Lower leg skin (tissue), 4 donors: ENCODE data around the gene CEP295NL. TPM values are rescaled to one million over a fixed set of nuclear protein-coding genes. Genes with fewer than 3 reads are reported as not detected.

ENCODE experiments used
- DNase-seq, 2 donors: peaks; one replicate each; pipeline ENCODE4 v3.0.0-alpha.2; 2019; ENCODE audit warnings: low spot score in 2 of 2
- H3K4me3 ChIP-seq: fragments of 200-600 bp; sonication (generic); 2 replicates; pipeline ENCODE4 v1.5.1; 2017; ENCODE audit warnings: mild to moderate bottlenecking, low read depth; ENCODE audit not compliant: poor library complexity, severe bottlenecking
- CTCF ChIP-seq, 3 donors: fragments of 450-650 bp; IDR thresholded peaks; one replicate each; pipeline ENCODE4 v1.5.1; 2016; ENCODE audit warnings: antibody characterized with exemption in 3 of 3, mild to moderate bottlenecking in 3 of 3, moderate library complexity in 2 of 3
- POLR2A ChIP-seq, 2 donors: fragments of 450-650 bp; IDR thresholded peaks; one replicate each; pipeline ENCODE4 v1.6.1; 2016 to 2017; ENCODE audit warnings: antibody characterized with exemption in 2 of 2, mild to moderate bottlenecking in 1 of 2, moderate library complexity in 1 of 2
- WGBS, 2 donors: methylation state at CpG; one replicate each; pipeline ENCODE4 v1.1.5; 2018; 5-methylcytosine and 5-hydroxymethylcytosine counted together
- intact Hi-C: fragments of 100-400 bp; cut with DNase I; formaldehyde crosslinking; loops from one replicate; pipeline ENCODE4 v1.15.0; 2023; ENCODE audit warnings: low total_unique reads
- total RNA-seq, 4 donors: library from RNA; depleted of rRNA; stranded (reverse); fragments of >200 nt; gene quantifications; one replicate each; pipeline ENCODE4 v1.1.0, GENCODE V29; 2016

The CEP295NL gene
- total RNA-seq, 4 donors from 2014 or later: 2.0 to 2.9 (median 2.6) TPM

- no peak overlapping the region for H3K4me3 ChIP-seq
- no peak for DNase-seq
- 83 to 94% methylated on average over 4 of the region's 4 CpGs for WGBS, 2 donors
- TF ChIP-seq POLR2A (IDR thresholded peaks at IDR 0.05) (no peak), CTCF (IDR thresholded peaks at IDR 0.05) (no peak)
- intact Hi-C loops: no loop called here
Measured at GRCh38 chr17:78861229-78861628, 41.8 kb downstream of the CEP295NL start.

GRCh38 chr17:78859051-78859450 is 44.0 kb downstream of the CEP295NL start:
- TF ChIP-seq POLR2A (IDR thresholded peaks at IDR 0.05): no peak
- no peak for DNase-seq
- no peak overlapping the region for H3K4me3 ChIP-seq
- 76 to 89% methylated on average over 4 of the region's 4 CpGs for WGBS, 2 donors
- intact Hi-C loops: no loop called here

- no peak overlapping the region for H3K4me3 ChIP-seq
- no peak for DNase-seq
- WGBS, 2 donors: 94% methylated on average over 12 to 13 of the region's 14 CpGs
- no peak for TF ChIP-seq POLR2A (IDR thresholded peaks at IDR 0.05)
- TF ChIP-seq CTCF (IDR thresholded peaks at IDR 0.05): no peak
- intact Hi-C loops: no loop called here
Measured at GRCh38 chr17:78857266-78857665, 45.7 kb downstream of the CEP295NL start.

- no peak overlapping the region for H3K4me3 ChIP-seq
- no peak for DNase-seq
- TF ChIP-seq POLR2A (IDR thresholded peaks at IDR 0.05): no peak
- no peak for TF ChIP-seq CTCF (IDR thresholded peaks at IDR 0.05)
- 93 to 94% methylated on average over 24 to 25 of the region's 25 CpGs for WGBS, 2 donors
- intact Hi-C loops: no loop called here
Measured at GRCh38 chr17:78855561-78856165, 47.3 kb downstream of the CEP295NL start.

- TF ChIP-seq CTCF (IDR thresholded peaks at IDR 0.05) (no peak), POLR2A (IDR thresholded peaks at IDR 0.05) (no peak)
- intact Hi-C loops: no loop called here
- WGBS, 2 donors: 82 to 88% methylated on average over 7 to 8 of the region's 9 CpGs
- no peak for DNase-seq
- no peak overlapping the region for H3K4me3 ChIP-seq
Measured at GRCh38 chr17:78854508-78854907, 48.5 kb downstream of the CEP295NL start.

- DNase-seq: no peak
- 69 to 79% methylated on average over 11 of the region's 11 CpGs for WGBS, 2 donors
Measured at GRCh38 chr17:78853926-78854394, 49.0 kb downstream of the CEP295NL start.

More at GRCh38 chr17:78853926-78854394, 49.0 kb downstream of the CEP295NL start:
- intact Hi-C loops: no loop called here
- H3K4me3 ChIP-seq: no peak overlapping the region
- TF ChIP-seq CTCF (IDR thresholded peaks at IDR 0.05): no peak
- TF ChIP-seq POLR2A (IDR thresholded peaks at IDR 0.05): no peak
